Dermis blood vessel endothelial cell (primary cell): ENCODE data around the gene FFAR2. TPM values are rescaled to one million over a fixed set of nuclear protein-coding genes. Genes with fewer than 3 reads are reported as not detected.
A peak's percentile ranks its signal among the peaks of the same experiment; 100 is the strongest.
"Not testable (repeated sequence)": the region's sequence is repeated elsewhere in the genome, so short reads cannot be mapped to it uniquely, and the experiment has no call there.

ENCODE experiments used
- DNase-seq: peaks from one replicate; pipeline ENCODE4 v3.0.0; 2010
- total RNA-seq: library from RNA; depleted of rRNA; stranded (reverse); fragments of >200 nt; gene quantifications from 2 replicates; pipeline ENCODE4 v1.2.3, GENCODE V29; 2014

The FFAR2 gene
- total RNA-seq, 1 donor from 2014 or later, result not detected

GRCh38 chr19:35458192-35458591 is 10.1 kb downstream of the FFAR2 start:
- no peak for DNase-seq

GRCh38 chr19:35458731-35459391 is 10.8 kb downstream of the FFAR2 start:
- DNase-seq, result peak; percentile 46

GRCh38 chr19:35459414-35460082 is 11.5 kb downstream of the FFAR2 start:
- DNase-seq, result peak; percentile 83

GRCh38 chr19:35460608-35461007 is 12.6 kb downstream of the FFAR2 start:
- no peak for DNase-seq

GRCh38 chr19:35461060-35461459 is 13.0 kb downstream of the FFAR2 start:
- no peak for DNase-seq

GRCh38 chr19:35461788-35462187 is 13.7 kb downstream of the FFAR2 start:
- not testable (repeated sequence) for DNase-seq

- DNase-seq, result no peak
These were observed 14.5 kb downstream of the FFAR2 start for GRCh38 chr19:35462476-35462953.

- not testable (repeated sequence) for DNase-seq
These were observed 14.9 kb downstream of the FFAR2 start for GRCh38 chr19:35462956-35463355.

GRCh38 chr19:35466259-35466658 is 18.2 kb downstream of the FFAR2 start:
- DNase-seq, result no peak

GRCh38 chr19:35468637-35469036 is 20.6 kb downstream of the FFAR2 start:
- peak; percentile 65 for DNase-seq

GRCh38 chr19:35470128-35470527 is 22.1 kb downstream of the FFAR2 start:
- DNase-seq, result no peak

- DNase-seq, result not testable (repeated sequence)
These were observed 23.0 kb downstream of the FFAR2 start for GRCh38 chr19:35471075-35471474.

- no peak for DNase-seq
These were observed 23.9 kb downstream of the FFAR2 start for GRCh38 chr19:35471946-35472345.

- DNase-seq, result no peak
These were observed 26.0 kb downstream of the FFAR2 start for GRCh38 chr19:35474104-35474503.

GRCh38 chr19:35474594-35474993 is 26.5 kb downstream of the FFAR2 start:
- not testable (repeated sequence) for DNase-seq

GRCh38 chr19:35476149-35476548 is 28.1 kb downstream of the FFAR2 start:
- no peak for DNase-seq

GRCh38 chr19:35478794-35479677 is 31.0 kb downstream of the FFAR2 start:
- no peak for DNase-seq

GRCh38 chr19:35483089-35483488 is 35.0 kb downstream of the FFAR2 start:
- no peak for DNase-seq

- no peak for DNase-seq
These were observed 36.4 kb downstream of the FFAR2 start for GRCh38 chr19:35484252-35485036.

GRCh38 chr19:35486268-35486708 is 38.2 kb downstream of the FFAR2 start:
- DNase-seq, result no peak

- no peak for DNase-seq
These were observed 39.7 kb downstream of the FFAR2 start for GRCh38 chr19:35487656-35488182.

- DNase-seq, result no peak
These were observed 40.6 kb downstream of the FFAR2 start for GRCh38 chr19:35488677-35489076.
